Inferior parietal cortex (tissue), 1 donor: ENCODE results near the gene HSF2BP.
"Not testable (repeated sequence)": the region's sequence is repeated elsewhere in the genome, so short reads cannot be mapped to it uniquely, and the experiment has no call there.

Source experiments
- DNase-seq: peaks from one replicate; pipeline ENCODE4 v3.0.0-alpha.2; 2016; ENCODE audit errors: extremely low spot score

Gene HSF2BP

DNA sequence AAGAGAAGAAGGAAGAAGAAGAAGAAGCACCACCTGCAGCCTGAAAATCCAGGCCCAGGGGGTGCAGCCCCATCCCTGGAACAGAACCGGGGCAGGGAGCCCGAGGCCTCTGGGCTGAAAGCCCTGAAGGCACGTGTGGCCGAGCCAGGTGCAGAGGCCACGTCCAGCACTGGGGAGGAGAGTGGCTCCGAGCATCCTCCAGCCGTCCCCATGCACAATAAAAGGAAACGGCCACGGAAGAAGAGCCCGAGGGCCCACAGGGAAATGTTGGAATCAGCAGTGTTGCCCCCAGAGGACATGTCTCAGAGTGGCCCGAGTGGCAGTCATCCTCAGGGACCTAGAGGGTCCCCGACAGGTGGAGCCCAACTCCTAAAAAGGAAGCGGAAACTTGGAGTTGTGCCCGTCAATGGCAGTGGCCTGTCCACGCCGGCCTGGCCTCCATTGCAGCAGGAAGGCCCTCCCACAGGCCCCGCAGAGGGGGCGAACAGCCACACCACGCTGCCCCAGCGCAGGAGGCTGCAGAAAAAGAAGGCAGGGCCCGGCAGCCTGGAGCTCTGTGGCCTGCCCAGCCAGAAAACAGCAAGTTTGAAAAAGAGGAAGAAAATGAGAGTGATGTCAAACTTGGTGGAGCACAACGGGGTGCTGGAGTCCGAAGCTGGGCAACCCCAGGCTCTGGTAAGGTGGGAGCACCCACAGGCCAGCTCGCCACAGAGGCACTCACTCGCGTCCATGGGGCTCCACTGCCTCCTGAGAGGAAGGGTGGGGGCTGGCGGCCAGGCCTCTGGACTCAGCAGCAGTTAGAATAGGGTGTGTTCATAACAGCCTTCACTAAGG is 28.5 kb upstream of the HSF2BP start:
- DNase-seq: no peak

DNA sequence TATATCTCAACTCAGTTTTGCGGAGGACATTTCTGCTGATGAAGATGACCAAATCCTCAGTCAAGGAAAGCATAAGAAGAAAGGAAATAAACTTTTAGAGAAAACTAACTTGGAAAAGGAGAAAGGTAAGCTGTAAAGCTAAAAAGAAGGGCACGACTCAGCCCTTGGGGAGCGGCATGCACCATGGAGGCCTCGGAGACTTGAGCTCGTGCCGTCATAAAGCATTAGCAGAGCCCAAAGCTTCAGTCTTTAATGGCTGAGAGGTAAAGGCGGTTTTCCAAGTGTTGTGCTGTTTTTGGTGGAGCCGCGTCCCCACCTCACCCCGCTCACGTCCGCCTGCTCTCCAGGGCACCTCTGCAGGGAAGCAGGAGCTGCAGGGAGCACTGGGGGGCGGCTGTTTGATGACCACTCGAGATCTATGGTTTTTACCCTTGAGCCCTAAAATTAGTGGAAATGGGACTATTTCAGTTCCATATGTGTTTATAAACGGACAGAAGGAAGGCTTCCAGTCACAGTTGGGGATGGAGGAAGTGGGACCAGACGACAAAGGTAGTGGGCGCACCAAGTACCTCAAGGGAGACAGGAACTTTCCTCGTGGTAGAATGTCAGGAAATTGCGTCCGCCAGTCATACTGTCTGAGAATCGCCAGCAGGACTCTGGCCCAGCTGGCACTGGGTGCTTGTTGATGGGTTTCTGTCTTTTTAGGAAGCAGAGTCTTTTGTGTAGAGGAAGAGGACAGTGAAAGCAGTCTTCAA is 27.7 kb upstream of the HSF2BP start:
- DNase-seq: no peak

DNA sequence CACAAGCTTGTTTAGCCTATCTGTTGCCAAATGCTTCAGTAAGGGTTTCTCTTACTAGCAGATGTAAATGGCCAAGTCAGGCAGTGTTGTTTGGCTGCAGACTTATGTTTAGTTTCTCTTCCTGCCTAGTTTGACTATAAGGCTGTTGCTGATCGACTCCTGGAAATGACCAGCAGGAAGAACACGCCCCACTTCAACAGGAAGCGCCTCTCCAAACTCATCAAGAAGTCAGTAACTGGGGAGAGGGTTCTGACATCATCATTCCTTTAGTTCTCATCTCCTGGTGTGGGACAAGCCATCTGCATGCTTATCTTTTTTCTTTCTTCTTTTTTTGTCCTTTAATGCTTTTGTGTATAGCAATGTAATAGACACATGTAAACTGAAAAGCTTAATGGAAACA is 25.1 kb upstream of the HSF2BP start:
- no peak for DNase-seq

DNA sequence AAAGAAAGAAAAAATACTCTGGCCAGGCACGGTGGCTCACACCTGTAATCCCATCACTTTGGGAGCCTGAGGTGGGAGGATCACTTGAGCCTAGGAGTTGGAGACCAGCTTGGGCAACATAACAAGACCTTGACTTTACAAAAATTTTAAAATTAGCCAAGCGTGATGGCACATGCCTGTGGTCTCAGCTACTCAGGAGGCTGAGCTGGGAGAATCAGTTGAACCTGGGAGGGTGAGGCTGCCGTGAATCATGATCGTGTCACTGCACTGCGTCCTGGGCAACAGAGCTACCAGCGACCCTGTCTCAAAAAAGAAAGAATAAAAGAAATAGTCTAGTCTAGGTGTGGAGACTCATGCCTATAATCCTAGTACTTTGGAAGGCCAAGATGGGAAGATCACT is 22.4 kb upstream of the HSF2BP start:
- DNase-seq: no peak

DNA sequence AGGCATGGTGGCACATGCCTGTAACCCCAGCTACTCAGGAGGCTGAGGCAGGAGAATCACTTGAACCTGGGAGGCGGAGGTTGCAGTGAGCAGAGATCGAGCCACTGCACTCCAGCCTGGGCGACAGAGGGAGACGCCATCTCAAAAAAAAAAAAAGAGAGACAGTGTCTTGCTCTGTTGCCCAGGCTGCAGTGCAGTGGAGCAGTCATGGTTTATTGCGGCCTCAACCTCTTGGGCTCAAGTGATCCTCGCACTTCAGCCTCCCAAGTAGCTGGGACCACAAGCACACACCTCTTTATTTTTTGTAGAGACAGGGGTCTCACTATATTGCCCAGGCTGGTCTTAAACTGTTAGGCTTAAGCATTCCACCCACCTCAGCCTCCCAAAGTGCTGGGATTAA is 21.1 kb upstream of the HSF2BP start:
- DNase-seq: not testable (repeated sequence)

DNA sequence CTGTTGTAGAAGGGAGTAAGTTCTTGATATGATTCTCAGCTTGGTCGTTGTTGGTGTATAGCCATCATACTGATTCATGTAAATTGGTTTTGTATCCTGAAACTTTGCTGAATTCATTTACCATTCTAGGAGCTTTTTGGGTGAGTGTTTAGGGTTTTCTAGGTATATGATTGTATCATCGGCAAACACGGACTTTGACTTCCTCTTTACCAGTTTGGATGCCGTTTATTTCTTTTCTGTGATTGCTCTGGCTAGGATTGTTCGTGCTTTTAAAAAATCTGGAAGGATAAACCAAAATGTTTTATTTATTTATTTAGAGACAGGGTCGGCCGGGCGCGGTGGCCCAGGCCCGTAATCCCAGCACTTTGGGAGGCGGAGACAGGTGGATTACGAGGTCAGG is 20.7 kb upstream of the HSF2BP start:
- DNase-seq: no peak

DNA sequence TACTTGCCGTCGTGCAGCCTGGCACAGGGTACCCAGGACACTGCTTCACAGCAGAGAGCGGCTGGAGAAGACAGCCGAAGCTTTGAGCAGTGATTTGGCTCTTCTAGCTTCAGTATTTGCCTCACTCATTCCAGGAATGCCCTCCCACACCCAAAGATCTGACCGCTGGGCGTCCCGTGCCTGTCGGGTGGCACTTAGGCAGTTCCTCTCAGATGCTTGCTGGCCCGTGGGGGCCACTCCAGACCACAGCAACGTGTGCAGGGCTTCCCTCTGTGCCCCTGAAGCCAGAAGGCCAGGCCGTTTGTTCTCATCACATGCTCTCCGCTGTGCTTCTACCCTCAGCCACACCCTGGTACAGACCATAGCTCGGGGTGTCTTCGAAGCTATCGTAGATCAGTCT is 17.1 kb upstream of the HSF2BP start:
- no peak for DNase-seq

DNA sequence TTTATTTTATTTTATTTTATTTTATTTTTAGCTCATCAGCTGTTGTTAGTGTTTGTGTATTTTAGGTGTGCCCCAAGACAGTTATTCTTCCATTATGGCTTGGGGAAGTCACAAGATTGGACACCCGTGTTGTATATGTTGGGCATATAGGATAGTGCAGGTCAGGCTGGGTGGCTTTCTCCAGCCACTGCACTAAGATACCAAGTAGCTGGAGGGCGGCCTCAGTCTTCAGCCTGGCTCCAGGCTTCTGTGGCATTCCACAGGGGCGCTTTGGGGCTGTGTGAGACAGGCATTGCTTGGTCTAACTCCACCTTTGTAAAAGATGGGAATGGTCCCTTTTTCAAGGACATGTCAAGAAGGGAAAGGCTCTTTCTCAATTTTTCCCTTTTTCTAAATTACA is 16.6 kb upstream of the HSF2BP start:
- no peak for DNase-seq

DNA sequence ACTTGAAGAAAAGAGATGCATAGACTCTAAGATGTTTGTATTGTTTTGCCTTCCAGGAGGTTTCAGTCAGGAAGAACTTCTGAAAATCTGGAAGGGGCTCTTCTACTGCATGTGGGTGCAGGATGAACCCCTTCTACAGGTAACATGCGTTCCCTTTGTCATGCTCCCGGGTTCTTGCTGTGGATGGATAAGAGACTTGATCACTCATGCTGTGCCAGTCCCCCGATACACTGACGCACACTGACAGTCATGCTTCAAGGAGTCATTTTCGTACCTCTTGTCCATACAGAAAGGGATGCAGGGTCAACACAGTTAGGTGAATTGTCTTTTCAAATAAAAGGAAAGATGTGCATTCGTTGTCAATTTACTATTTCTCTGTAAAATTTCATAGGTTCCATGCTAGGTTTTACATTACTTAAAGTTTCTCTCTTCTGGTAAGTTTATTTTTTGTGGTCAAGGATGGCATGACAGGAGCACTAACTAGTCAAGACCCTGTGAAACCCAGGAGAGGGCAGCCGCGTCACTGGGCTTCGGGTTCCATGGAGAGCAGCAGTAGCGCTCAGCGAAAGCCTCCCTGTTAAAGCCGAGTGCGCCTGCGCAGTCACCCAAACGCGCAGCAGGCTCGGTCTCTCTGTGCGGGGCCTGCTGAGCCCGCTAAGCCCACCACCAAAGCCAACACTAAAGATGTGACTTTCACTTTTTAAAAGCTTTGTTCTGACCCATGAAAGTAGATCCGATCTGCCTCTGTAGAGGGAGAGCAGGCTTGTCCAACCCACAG is 10.7 kb upstream of the HSF2BP start:
- DNase-seq: no peak

DNA sequence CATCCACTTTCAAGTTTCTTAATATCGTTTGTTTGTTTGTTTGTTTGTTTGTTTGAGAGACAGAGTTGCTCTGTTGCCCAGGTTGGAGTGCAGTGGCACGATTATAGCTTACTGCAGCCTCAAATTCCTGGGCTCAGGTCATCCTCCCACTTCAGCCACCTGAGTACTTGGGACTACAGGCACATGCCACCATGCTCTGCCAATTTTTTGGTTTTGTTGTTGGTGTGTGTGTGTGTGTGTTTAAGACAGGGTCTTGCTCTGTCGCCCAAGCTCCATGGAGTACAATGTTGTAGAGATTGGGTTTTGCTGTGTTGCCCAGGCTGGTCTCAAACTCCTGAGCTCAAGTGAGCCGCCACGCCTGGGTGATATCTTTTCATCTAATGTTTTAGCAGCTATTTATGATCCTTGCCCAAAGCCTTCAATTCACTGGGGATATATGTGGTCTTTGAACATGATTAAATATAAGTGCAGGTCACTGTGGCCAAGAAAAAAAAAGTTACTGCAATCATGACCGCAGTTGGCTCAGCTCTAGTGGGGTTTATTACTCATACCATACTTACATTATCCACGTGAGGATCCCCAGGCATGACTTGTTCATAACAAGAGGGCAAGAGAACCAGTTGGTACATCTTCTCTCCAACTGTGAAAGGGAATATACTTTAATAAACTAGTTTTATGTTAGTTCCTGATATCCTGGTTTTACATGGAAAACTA is 8.1 kb upstream of the HSF2BP start:
- no peak for DNase-seq

DNA sequence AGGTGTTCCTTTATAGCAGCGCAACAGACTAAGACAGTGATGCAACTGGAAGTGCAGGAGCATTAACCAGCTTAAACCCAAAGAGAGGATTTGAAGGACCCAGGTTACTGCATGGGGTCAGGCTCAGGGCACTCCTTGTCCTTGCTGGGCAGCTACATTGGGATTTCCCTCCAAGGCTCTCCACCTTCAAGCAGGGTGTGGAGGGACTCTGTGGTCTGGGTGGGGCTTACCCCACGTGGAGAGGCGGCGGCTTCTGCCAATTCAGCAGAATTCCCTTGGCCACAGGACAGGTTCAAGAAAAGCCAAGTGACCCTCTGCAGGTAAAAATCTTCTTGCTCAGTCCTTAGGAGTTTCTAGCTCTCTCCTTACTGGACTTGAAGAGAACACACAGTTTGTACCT is 6.6 kb upstream of the HSF2BP start:
- no peak for DNase-seq

DNA sequence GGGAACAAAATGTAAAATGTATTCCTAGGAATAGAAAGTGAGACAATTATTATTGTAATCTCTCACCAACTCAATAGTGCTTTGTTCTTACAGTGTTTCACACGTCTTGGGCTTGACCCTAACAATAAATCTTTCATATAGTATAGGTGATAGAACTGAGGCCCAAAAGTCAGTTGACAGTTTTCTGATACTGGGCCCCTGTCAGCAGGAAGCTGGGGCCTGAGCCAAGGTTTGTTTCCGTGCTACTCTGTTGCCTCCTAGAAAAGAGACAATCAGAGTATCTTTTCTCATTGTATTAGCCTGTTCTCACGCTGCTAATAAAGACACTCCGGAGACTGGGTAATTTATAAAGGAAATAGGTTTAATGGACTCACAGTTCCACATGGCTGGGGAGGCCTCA is 5.1 kb upstream of the HSF2BP start:
- no peak for DNase-seq

DNA sequence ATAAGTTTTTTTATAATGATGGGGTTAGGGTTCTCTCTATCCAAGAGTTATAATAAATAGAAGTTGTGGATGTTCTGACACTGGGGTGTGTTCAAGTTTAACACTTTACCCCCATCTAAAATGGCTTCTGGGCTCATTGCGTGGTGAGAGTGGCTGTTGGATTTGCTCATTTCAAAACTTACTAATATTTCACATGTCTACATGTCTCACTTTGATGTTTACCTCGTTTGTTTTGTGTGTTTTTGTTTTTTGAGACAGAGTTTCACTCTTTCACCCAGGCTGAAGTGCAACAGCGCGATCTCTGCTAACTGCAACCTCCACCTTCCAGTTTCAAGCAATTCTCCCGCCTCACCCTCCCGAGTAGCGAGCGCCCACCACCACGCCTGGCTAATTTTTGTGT is 3.7 kb upstream of the HSF2BP start:
- DNase-seq: no peak

DNA sequence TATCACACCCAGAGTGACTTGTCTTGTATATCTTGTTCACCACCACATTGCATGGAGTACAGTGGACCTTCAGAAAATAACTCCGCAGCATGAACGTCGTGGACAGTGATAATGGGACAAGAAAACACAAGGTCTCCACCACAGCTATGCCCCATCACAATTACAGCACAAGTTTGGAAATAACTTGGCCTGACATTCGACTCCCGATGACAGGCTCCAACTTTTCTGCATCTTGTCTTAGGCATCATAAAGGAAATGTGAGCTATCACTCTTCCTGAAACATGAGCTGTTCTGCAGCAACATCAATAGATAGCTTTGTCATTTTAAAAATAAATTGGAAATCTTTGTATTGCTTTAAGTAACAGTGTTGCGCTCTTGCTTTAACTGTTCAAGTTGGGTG is 3.0 kb upstream of the HSF2BP start:
- DNase-seq: no peak

DNA sequence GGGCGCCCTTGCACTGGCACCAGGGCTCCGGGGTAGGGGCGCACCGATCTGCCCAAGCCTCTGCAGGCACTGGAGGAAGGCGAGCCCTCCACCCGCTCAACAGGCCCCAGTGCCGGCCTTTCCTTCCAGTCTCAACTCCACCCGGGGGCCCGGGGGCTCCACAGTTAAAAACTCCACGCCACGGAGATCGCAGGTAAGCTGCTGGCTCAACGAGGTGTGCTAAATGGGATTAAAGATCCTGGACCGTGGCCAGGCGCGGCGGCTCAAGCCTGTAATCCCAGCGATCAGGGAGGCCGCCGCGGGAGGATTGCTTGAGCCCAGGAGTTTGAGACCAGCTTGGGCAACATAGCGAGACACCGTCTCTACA is 536 bp downstream of the HSF2BP start:
- no peak for DNase-seq

DNA sequence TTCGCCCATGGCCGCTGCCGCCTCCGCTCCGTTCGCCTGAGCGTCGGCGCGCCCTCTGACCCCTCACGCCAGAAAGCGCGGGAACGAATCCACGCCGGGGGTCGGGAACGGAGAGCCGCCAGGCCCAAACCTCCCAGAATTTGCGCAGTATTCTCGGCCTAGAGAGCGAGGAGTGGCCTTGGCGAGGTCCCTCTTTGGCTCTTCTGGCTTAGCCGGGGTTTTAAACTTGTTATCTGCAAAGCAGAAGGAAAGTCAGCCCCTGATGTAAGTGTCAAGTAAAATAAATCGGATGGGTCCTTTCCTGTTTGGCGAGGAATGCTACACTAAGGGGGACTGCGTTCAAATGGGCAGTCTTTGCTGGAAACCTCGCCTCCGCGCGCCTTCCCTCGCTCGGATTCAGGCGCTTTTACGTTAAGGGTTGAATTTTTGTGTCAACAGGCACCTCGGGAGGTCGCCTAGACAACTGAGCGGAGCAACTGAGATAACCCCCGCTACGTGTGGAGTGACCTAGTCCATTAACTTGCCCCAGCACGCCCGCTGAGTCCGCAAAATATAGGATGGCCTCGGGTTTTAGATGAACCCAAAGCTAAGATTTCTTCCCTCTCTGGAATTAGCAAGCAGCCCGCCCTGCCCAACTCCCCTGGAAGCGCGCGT is 1.1 kb downstream of the HSF2BP start:
- DNase-seq: no peak

DNA sequence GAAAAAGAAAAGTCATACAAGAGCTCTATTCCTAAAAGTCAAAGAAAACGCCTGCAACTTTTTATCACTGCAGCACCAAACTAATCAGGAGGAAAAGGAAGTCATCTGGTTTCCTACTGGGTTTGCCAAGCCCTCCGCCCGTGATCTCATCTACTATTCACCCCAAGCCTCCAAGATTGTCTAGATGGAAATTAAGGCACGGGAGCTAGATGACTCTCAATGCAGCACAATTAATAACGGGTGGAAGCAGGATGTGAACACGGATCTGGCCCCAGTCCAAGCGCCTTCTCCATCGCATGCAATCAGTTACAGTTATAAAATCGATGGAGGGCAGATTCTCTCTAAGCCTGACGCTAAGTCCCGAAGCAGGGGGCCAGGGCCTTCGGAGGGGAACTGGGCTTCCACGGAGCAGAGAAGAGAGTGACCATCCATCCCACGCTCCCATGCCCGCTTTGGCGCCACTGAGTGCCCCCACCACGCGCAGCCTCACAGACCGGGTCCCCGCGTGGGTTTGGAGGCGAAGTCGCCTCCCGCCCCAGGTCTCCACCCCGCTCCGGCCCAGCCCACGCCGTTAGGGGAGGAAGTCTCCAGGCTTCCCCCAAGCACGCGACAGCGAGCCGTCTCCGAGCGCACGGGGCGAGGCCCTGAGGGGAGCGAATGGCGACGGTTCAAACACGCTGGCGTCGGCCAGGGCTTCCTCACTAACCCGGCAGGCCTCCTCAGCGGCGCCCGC is 1.8 kb downstream of the HSF2BP start:
- DNase-seq: no peak

DNA sequence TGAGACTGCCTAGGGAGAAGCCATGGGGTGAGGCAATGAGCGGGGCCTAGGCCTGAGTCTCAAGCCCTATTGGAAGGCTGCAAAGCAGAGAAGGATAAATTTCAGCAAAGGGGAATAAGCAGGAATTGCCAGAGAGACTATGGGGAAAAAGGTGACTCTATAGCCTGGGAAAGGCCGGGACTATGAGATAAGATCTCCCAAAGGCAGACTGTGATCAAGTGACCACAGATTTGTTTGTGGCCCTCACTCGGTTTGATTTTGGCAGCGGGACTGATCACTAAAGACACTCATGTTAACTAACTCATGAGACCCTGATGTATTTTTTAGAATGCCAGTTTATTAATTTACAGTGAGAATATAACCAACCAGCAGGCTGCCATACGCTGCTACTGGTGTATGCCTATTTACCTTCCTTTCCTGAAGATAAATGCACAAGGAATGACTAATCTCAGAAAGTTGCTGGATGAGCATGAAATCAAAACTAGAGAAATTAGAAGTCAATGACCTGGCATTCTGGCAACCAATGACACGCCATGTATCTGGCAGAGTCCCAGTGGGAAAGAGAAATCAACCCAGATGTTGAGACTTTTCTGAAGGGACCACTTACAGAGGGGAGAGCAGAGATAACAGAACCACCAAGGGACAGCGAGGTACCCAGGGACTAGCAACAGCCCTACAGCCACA is 4.3 kb downstream of the HSF2BP start:
- DNase-seq: no peak

DNA sequence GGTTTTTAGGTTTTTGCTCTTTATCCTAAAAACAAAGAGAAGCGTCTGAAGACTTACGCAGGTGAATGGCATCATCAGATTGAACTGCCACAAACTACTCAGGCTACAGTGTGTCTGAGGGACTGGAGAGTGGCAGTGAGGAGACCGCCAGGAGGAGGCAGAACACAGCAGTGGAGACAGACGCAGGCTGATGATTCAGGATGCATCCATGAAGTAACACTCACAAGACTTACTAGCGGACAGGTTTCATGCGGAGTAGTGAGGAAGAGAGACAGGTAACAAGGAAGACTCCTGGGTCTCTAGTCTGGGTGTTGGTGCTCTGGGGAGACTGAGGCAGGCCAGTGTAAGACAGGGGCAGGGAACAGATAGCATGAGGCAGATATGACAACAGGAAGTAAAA is 5.7 kb downstream of the HSF2BP start:
- no peak for DNase-seq

DNA sequence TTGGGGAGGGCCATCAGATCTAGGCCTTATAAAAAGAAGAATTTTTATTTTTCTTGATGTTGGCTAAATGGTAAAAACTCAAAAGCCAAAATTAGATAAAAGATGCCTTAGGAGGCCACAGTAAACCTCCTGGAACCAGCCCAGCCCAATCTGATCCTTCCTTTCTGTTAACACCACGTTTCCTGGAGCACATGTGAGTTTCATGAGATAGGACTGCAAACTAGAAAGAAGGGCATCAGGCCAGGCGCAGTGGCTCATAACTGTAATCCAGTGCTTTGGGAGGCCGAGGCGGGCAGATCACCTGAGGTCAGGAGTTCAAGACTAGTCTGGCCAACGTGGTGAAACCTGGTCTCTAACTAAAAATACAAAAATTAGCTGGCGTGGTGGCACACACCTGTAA is 6.7 kb downstream of the HSF2BP start:
- DNase-seq: no peak
